ENCODE results near the gene NUDCD3. TPM values are rescaled to one million over a fixed set of nuclear protein-coding genes. Genes with fewer than 3 reads are reported as not detected.

The NUDCD3 gene
- total RNA-seq: 10 to 100 TPM; 24.4 to 47.1 (median 42.5) TPM
- long read RNA-seq, full-length matches to known transcripts: 3 of 7 reads
- long read RNA-seq, partial matches to known transcripts: 2 of 7 reads
- long read RNA-seq, other reads (novel, unspliced or antisense): 2 of 7 reads

- 0% methylated on average over 31 of the region's 63 CpGs for WGBS (ENCODE audit: insufficient coverage, low coverage, low lambda C conversion rate, missing lambda C conversion rate)
- peak; percentile 96 to 99 (median 98) for ATAC-seq
- Histone ChIP-seq H3K27ac (peak within 1 kb of the TSS; percentile 96 to 99 (median 98)), H3K9me3 (no peaks in the 10 kb centered on the region), H3K4me1 (peaks cover 0 to 32% (median 4%) of the 10 kb centered on the region in 4 donors), H3K36me3 (no peaks in the 10 kb centered on the region), H3K27me3 (no peaks in the 10 kb centered on the region), H3K4me3 (peak within 1 kb of the TSS; percentile 80 to 94 (median 90))
- peak; percentile 54 for TF ChIP-seq POLR2A (IDR thresholded peaks at IDR 0.05)
- peak in 2 of 4 donors; percentile 3 to 21 for TF ChIP-seq CTCF (IDR thresholded peaks at IDR 0.05)
- peak; percentile 90 to 91 (median 90) for DNase-seq
- intact Hi-C loops (cut with DNase I): loop anchor here in 1 of 2 donors (10.0 kb wide), 1 partner anchor 74 kb away; no protein-coding TSS in a partner anchor
Measured at GRCh38 chr7:44490351-44491200, at the start of gene NUDCD3. Gene NUDCD3 (minus strand): TSS chr7:44490658. CDS start chr7:44490600, 58 bp downstream.

- H3K36me3 ChIP-seq: peaks cover 0 to 6% (median 0%) of the 10 kb centered on the region in 4 donors
- WGBS (ENCODE audit: insufficient coverage, low coverage, low lambda C conversion rate, missing lambda C conversion rate): 17% methylated on average over 1 of the region's 27 CpGs
- H3K27ac ChIP-seq: peak overlapping the region; percentile 90 to 99 (median 96)
- no peak for TF ChIP-seq CTCF (IDR thresholded peaks at IDR 0.05)
- TF ChIP-seq POLR2A (IDR thresholded peaks at IDR 0.05): peak; percentile 68
- no peaks in the 10 kb centered on the region for H3K9me3 ChIP-seq
- H3K4me3 ChIP-seq: peak overlapping the region; percentile 54 to 73 (median 58)
- intact Hi-C loops (cut with DNase I): no loop called here
- DNase-seq (peak; percentile 76 to 86 (median 80)), ATAC-seq (peak; percentile 39 to 53 (median 50))
- peaks cover 0 to 43% (median 12%) of the 10 kb centered on the region in 4 donors for H3K4me1 ChIP-seq
- H3K27me3 ChIP-seq: no peaks in the 10 kb centered on the region
Measured at GRCh38 chr7:44539669-44540506, 49.4 kb upstream of the NUDCD3 start.

- TF ChIP-seq CTCF (IDR thresholded peaks at IDR 0.05) (no peak), POLR2A (IDR thresholded peaks at IDR 0.05) (no peak)
- Histone ChIP-seq H3K4me1 (peaks cover 0 to 43% (median 12%) of the 10 kb centered on the region in 4 donors), H3K36me3 (peaks cover 0 to 13% (median 0%) of the 10 kb centered on the region in 4 donors), H3K9me3 (no peaks in the 10 kb centered on the region), H3K27me3 (no peaks in the 10 kb centered on the region), H3K27ac (peak overlapping the region; percentile 90 to 99 (median 96)), H3K4me3 (peak overlapping the region; percentile 54 to 73 (median 58))
- intact Hi-C loops (cut with DNase I): no loop called here
- no peak for DNase-seq
- 46% methylated on average over 13 of the region's 32 CpGs for WGBS (ENCODE audit: insufficient coverage, low coverage, low lambda C conversion rate, missing lambda C conversion rate)
- ATAC-seq: no peak
Measured at GRCh38 chr7:44538798-44539668, 48.6 kb upstream of the NUDCD3 start.
